HCT116 (cell line): Measurements from ENCODE around the gene ELP6. TPM values are rescaled to one million over a fixed set of nuclear protein-coding genes. Genes with fewer than 3 reads are reported as not detected.

Experiments used
- ATAC-seq: fragments of 200-7000 bp; cut with Tn5 transposase; 2 replicates; pipeline ENCODE4 v1.9.1; 2020; ENCODE audit warnings: mild to moderate bottlenecking, moderate library complexity
- BruUV-seq: library from RNA; stranded (reverse); fragments of 400-500 nt; replicated peaks from 2 replicates; lab custom pipeline; 2021; lab: Mats Ljungman, UMichigan
- CTCF ChIA-PET: fragments of 300-600 bp; sonication (Branson Sonifier 250); formaldehyde crosslinking; loops from one replicate; lab custom pipeline; 2021; ENCODE audit warnings: antibody characterized with exemption; lab: Charles Lee
- POLR2A ChIA-PET: fragments of 300-600, 350-600 bp; sonication (Branson Sonifier 250); formaldehyde crosslinking; loops from one replicate; lab custom pipeline; 2021; ENCODE audit warnings: antibody characterized with exemption; lab: Charles Lee
- RAD21 ChIA-PET, 2 experiments: fragments of 300-600 bp; sonication (Branson Sonifier 250); formaldehyde crosslinking; loops; one replicate each; lab custom pipeline; 2023; ENCODE audit warnings: low total read pairs in 2 of 2; ENCODE audit not compliant: uncharacterized antibody in 2 of 2, unreplicated experiment in 2 of 2, low non-redundant PET in 1 of 2; lab: Charles Lee
- DNase-seq: peaks from one replicate; pipeline ENCODE4 v3.0.0-alpha.2; 2010; ENCODE audit warnings: low read depth, low spot score
- H2AFZ ChIP-seq: fragments of 200-600 bp; shearing (Covaris generic), sonication (generic); 2 replicates; pipeline ENCODE4 v1.6.1; 2017; ENCODE audit warnings: low read depth, mixed run types, mixed read lengths, antibody characterized with exemption, low read length; ENCODE audit not compliant: poor library complexity, severe bottlenecking
- H3K27ac ChIP-seq: 2 replicates; pipeline ENCODE4 v1.5.1; 2012; ENCODE audit warnings: low read depth, low read length
- H3K27me3 ChIP-seq: fragments of 200-600 bp; sonication (generic); 2 replicates; pipeline ENCODE4 v1.6.1; 2016; ENCODE audit warnings: mixed run types, low read length, mixed read lengths; ENCODE audit not compliant: insufficient read depth
- H3K36me3 ChIP-seq, 2 experiments: fragments of 200-500 bp in 1 of 2; fragments of 200-600 bp in 1 of 2; sonication (Bioruptor generic) in 1 of 2; sonication (generic) in 1 of 2; 2 replicates each; pipeline versions ENCODE4 v1.5.1 to v1.6.1; 2014 to 2016; ENCODE audit warnings: low read length in 2 of 2, inconsistent platforms in 1 of 2, mixed read lengths in 1 of 2, mixed run types in 1 of 2; ENCODE audit not compliant: insufficient read depth in 2 of 2, control insufficient read depth in 1 of 2
- H3K4me1 ChIP-seq, 2 experiments: fragments of 200-600 bp in 1 of 2; sonication (generic) in 1 of 2; 2 replicates each; pipeline versions ENCODE4 v1.5.1 to v1.6.1; 2012 to 2017; ENCODE audit warnings: low read length in 2 of 2, inconsistent platforms in 1 of 2, mild to moderate bottlenecking in 1 of 2, mixed read lengths in 1 of 2, mixed run types in 1 of 2, moderate library complexity in 1 of 2; ENCODE audit not compliant: insufficient read depth in 2 of 2, control insufficient read depth in 1 of 2
- H3K4me2 ChIP-seq: fragments of 200-600 bp; sonication (generic); 2 replicates; pipeline ENCODE4 v1.6.1; 2017; ENCODE audit warnings: mixed run types, low read length, mixed read lengths
- H3K4me3 ChIP-seq, 2 experiments: fragments of 200-600 bp in 1 of 2; sonication (generic) in 1 of 2; replicated peaks in 1 of 2; 2 replicates each; pipeline ENCODE4 v1.5.1; 2011 to 2016; ENCODE audit warnings: low read length in 2 of 2, control low read depth in 1 of 2, low read depth in 1 of 2, mild to moderate bottlenecking in 1 of 2, mixed read lengths in 1 of 2, mixed run types in 1 of 2
- H3K79me2 ChIP-seq: fragments of 200-600 bp; sonication (generic); 2 replicates; pipeline ENCODE4 v1.6.1; 2017; ENCODE audit warnings: mild to moderate bottlenecking, mixed run types, low read length, moderate library complexity, mixed read lengths; ENCODE audit not compliant: insufficient read depth
- H3K9ac ChIP-seq: fragments of 200-600 bp; sonication (generic); 2 replicates; pipeline ENCODE4 v1.6.1; 2016; ENCODE audit warnings: low read length, mixed read lengths
- H3K9me2 ChIP-seq: fragments of 200-600 bp; sonication (generic), shearing (Covaris generic); 2 replicates; pipeline ENCODE4 v1.6.1; 2017; ENCODE audit warnings: mixed run types, mild to moderate bottlenecking, moderate library complexity; ENCODE audit not compliant: insufficient read depth
- H3K9me3 ChIP-seq, 2 experiments: fragments of 200-500 bp in 1 of 2; fragments of 200-600 bp in 1 of 2; sonication (Bioruptor generic) in 1 of 2; sonication (generic) in 1 of 2; 2 replicates each; pipeline ENCODE4 v1.6.1; 2014 to 2017; ENCODE audit warnings: low read length in 2 of 2, mixed read lengths in 2 of 2, inconsistent platforms in 1 of 2, low read depth in 1 of 2, mild to moderate bottlenecking in 1 of 2, mixed run types in 1 of 2, moderate library complexity in 1 of 2; ENCODE audit not compliant: control insufficient read depth in 1 of 2, insufficient read depth in 1 of 2
- H4K20me1 ChIP-seq: fragments of 200-600 bp; sonication (generic), shearing (Covaris generic); 2 replicates; pipeline ENCODE4 v1.6.1; 2017; ENCODE audit warnings: mixed run types, mild to moderate bottlenecking, moderate library complexity; ENCODE audit not compliant: insufficient read depth
- CEBPB ChIP-seq: IDR thresholded peaks from 2 replicates; pipeline ENCODE4 v1.6.1; 2012; ENCODE audit warnings: low read depth
- CTCF ChIP-seq, 3 experiments: fragments of 200-600 bp in 1 of 3; sonication (generic) in 1 of 3; IDR thresholded peaks in 2 of 3; conservative IDR thresholded peaks in 1 of 3; 2 replicates each; pipeline ENCODE4 v1.5.1; 2012 to 2017; ENCODE audit warnings: low read depth in 2 of 3, low read length in 2 of 3, antibody characterized with exemption in 1 of 3, borderline replicate concordance in 1 of 3, control low read depth in 1 of 3, mild to moderate bottlenecking in 1 of 3, mixed read lengths in 1 of 3, mixed run types in 1 of 3, moderate library complexity in 1 of 3; ENCODE audit not compliant: insufficient read depth in 1 of 3
- EGR1 ChIP-seq: IDR thresholded peaks from 2 replicates; pipeline ENCODE4 v1.6.1; 2012; ENCODE audit warnings: low read depth
- EZH2 ChIP-seq: fragments of 200-600 bp; sonication (generic); IDR thresholded peaks from 2 replicates; pipeline ENCODE4 v1.6.1; 2017; ENCODE audit warnings: antibody characterized with exemption, mixed run types
- EZH2phosphoT487 ChIP-seq: fragments of 200-600 bp; IDR thresholded peaks from 2 replicates; pipeline ENCODE4 v1.6.1; 2018; ENCODE audit warnings: antibody characterized with exemption, borderline replicate concordance
- FOSL1 ChIP-seq: IDR thresholded peaks from 2 replicates; pipeline ENCODE4 v1.6.1; 2012; ENCODE audit warnings: low read depth
- POLR2A ChIP-seq: IDR thresholded peaks from 2 replicates; pipeline ENCODE4 v1.7.0; 2011; ENCODE audit warnings: borderline replicate concordance; ENCODE audit not compliant: insufficient read depth, insufficient read length; ENCODE audit errors: extremely low read depth
- POLR2AphosphoS5 ChIP-seq: IDR thresholded peaks from 2 replicates; pipeline ENCODE4 v1.6.1; 2011; ENCODE audit warnings: mild to moderate bottlenecking, low read depth, low read length, moderate library complexity
- REST ChIP-seq: IDR thresholded peaks from 2 replicates; pipeline ENCODE4 v1.6.1; 2012; ENCODE audit warnings: low read depth
- SRF ChIP-seq: IDR thresholded peaks from 2 replicates; pipeline ENCODE4 v1.6.1; 2012; ENCODE audit warnings: low read depth
- YY1 ChIP-seq: IDR thresholded peaks from 2 replicates; pipeline ENCODE4 v1.6.1; 2011; ENCODE audit warnings: low read length, low read depth, moderate library complexity, mild to moderate bottlenecking; ENCODE audit not compliant: insufficient replicate concordance; ENCODE audit errors: extremely low read depth
- intact Hi-C: fragments of 100-400 bp; cut with micrococcal nuclease; formaldehyde crosslinking; loops from 2 replicates; pipeline ENCODE4 v1.10.0; 2022
- total RNA-seq: library from RNA; stranded (reverse); gene quantifications from one replicate; pipeline ENCODE4 v1.2.1, GENCODE V29; 2021; ENCODE audit not compliant: unreplicated experiment
- TF ChIP-seq, protein P1 (sequence below): IDR thresholded peaks from 2 replicates; pipeline ENCODE4 v1.6.1; 2012

The ELP6 gene
- total RNA-seq, 1 experiment from 2014 or later: 38.8 TPM

- Histone ChIP-seq H3K4me1 (peaks cover 2 to 17% of the 10 kb centered on the region in 2 experiments; a peak in 2 of 4 replicates), H3K4me3 (no peak overlapping the region)
- CTCF ChIA-PET: no interaction called here
- TF ChIP-seq POLR2A (no peak), YY1 (no peak), CTCF (IDR thresholded peaks at IDR 0.05 in 2 of 3, conservative IDR thresholded peaks at IDR 0.05 in 1 of 3; ENCODE audit: borderline replicate concordance in 1 of 3, insufficient read depth in 1 of 3, low read depth in 2 of 3, low read length in 2 of 3) (no peak)
- TF ChIP-seq, protein P1, sequence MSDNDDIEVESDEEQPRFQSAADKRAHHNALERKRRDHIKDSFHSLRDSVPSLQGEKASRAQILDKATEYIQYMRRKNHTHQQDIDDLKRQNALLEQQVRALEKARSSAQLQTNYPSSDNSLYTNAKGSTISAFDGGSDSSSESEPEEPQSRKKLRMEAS: no peak
- TF ChIP-seq, all 23 proteins: peak for 0
- Histone ChIP-seq H3K36me3 (no peaks in the 10 kb centered on the region), H3K4me2 (no peak overlapping the region), H2AFZ (no peak overlapping the region), H3K9me3 (no peaks in the 10 kb centered on the region), H3K27ac (no peak overlapping the region), H3K9ac (no peak overlapping the region), H3K27me3 (no peaks in the 10 kb centered on the region), H3K79me2 (no peaks in the 10 kb centered on the region), H3K9me2 (no peaks in the 10 kb centered on the region), H4K20me1 (no peaks in the 10 kb centered on the region)
- ChIA-PET POLR2A (interaction anchor here (0.7 kb wide), 1 partner anchor 320 kb away, joined by 3 read pairs; no protein-coding TSS in a partner anchor), RAD21 (no interaction called here)
- no peak for DNase-seq
- intact Hi-C loops: no loop called here
- no peak for ATAC-seq
- BruUV-seq: no TSS peak
Observed at GRCh38 chr3:47517937-47518336, 4.4 kb upstream of the ELP6 start.

- no peaks in the 10 kb centered on the region for H3K9me2 ChIP-seq
- peaks cover 20% of the 10 kb centered on the region for H3K79me2 ChIP-seq
- H4K20me1 ChIP-seq: no peaks in the 10 kb centered on the region
- no peak overlapping the region for H3K9ac ChIP-seq
- no peak overlapping the region for H3K27ac ChIP-seq
- peaks cover 0 to 2% of the 10 kb centered on the region in 2 experiments; a peak in 2 of 4 replicates for H3K36me3 ChIP-seq
- ATAC-seq (no peak), DNase-seq (no peak)
- H3K27me3 ChIP-seq: no peaks in the 10 kb centered on the region
- intact Hi-C loops: no loop called here
- H3K9me3 ChIP-seq: no peaks in the 10 kb centered on the region
- no peak overlapping the region for H3K4me2 ChIP-seq
- H2AFZ ChIP-seq: no peak overlapping the region
- ChIA-PET RAD21 (no interaction called here), CTCF (interaction anchor here (0.7 kb wide), 1 partner anchor 154 kb away, joined by 3 read pairs; no protein-coding TSS in a partner anchor), POLR2A (no interaction called here)
- H3K4me1 ChIP-seq: peaks cover 2 to 20% of the 10 kb centered on the region in 2 experiments; a peak in 3 of 4 replicates
- BruUV-seq: no TSS peak
- no peak overlapping the region for H3K4me3 ChIP-seq
- no peak for TF ChIP-seq SRF
- no peak for TF ChIP-seq REST
- TF ChIP-seq EZH2phosphoT487: no peak
- TF ChIP-seq POLR2AphosphoS5: no peak
- TF ChIP-seq CTCF (IDR thresholded peaks at IDR 0.05 in 2 of 3, conservative IDR thresholded peaks at IDR 0.05 in 1 of 3; ENCODE audit: borderline replicate concordance in 1 of 3, insufficient read depth in 1 of 3, low read depth in 2 of 3, low read length in 2 of 3): no peak
- no peak for TF ChIP-seq FOSL1
- no peak for TF ChIP-seq CEBPB
- TF ChIP-seq EGR1: no peak
- TF ChIP-seq EZH2: no peak
Observed at GRCh38 chr3:47515864-47516319, 2.4 kb upstream of the ELP6 start.
